ENCODE data around the gene CA4.

Gene CA4

DNA sequence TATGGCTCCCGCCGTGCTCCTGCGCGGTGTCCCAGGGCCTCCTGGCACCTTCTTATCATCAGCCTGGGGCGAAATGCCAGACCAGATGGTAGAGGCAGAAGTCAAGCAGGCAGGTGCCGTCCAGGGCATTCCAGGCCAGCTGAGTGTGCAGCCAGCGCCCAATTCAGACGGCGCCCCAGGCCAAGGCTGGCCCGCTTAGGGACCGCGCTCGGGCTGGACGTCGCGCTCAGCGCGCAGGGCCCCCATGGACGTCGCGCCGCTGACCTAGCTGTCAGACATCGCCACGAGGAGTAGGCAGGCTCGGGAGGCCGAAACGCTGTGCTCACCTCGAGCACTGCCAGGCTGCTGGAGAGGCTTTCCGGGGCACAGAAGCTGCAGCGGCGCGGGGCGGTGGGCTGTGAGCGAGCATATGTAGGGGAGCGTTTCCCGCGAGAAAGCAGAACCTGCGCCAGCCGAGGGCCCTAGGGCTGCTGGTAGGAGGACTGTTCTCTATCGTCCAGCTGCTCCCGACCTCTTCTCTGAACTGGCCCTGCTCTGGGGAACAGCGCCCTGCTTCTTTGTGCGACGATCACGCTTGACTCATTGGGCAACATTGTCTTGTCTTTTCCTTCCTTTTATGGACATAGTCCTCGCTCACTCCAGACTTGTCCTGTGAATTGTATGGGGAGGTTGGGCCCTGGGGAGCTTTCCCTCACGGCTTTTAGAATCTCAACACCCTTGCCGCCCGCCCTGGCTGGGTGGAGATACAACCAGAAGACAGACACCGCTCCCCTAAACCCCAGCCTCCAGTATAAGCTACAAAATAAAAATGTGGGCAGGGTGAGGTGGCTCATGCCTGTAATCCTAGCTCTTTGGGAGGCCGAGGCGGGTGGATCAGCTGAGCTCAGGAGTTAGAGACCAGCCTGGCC lies 8.4 kb upstream of the CA4 start:
- no peak overlapping the region for H3K4me3 ChIP-seq (ENCODE audit: low read length, poor library complexity, severe bottlenecking)
- H3K4me1 ChIP-seq (ENCODE audit: insufficient read depth, low read length, poor library complexity, severe bottlenecking), result peaks cover 11% of the 10 kb centered on the region
- H3K9ac ChIP-seq (ENCODE audit: low read depth, low read length, poor library complexity, severe bottlenecking), result no peak overlapping the region
- H3K4me2 ChIP-seq (ENCODE audit: low read depth, low read length, poor library complexity, severe bottlenecking), result no peak overlapping the region
- H3K9me2 ChIP-seq (replicated peaks; ENCODE audit: low read depth, low read length), result no peaks in the 10 kb centered on the region
- TF ChIP-seq, protein P1, sequence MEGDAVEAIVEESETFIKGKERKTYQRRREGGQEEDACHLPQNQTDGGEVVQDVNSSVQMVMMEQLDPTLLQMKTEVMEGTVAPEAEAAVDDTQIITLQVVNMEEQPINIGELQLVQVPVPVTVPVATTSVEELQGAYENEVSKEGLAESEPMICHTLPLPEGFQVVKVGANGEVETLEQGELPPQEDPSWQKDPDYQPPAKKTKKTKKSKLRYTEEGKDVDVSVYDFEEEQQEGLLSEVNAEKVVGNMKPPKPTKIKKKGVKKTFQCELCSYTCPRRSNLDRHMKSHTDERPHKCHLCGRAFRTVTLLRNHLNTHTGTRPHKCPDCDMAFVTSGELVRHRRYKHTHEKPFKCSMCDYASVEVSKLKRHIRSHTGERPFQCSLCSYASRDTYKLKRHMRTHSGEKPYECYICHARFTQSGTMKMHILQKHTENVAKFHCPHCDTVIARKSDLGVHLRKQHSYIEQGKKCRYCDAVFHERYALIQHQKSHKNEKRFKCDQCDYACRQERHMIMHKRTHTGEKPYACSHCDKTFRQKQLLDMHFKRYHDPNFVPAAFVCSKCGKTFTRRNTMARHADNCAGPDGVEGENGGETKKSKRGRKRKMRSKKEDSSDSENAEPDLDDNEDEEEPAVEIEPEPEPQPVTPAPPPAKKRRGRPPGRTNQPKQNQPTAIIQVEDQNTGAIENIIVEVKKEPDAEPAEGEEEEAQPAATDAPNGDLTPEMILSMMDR (conservative IDR thresholded peaks at IDR 0.05; ENCODE audit: low read length), result no peak
- no peak for TF ChIP-seq EZH2phosphoT487 (IDR thresholded peaks at IDR 0.05; ENCODE audit: borderline replicate concordance)
- no peaks in the 10 kb centered on the region for H4K20me1 ChIP-seq (ENCODE audit: insufficient read depth, low read length, poor library complexity, severe bottlenecking)
- no peak overlapping the region for H2AFZ ChIP-seq (ENCODE audit: low read length)
- H3K9me3 ChIP-seq (ENCODE audit: insufficient read depth, low read depth, low read length), result no peaks in the 10 kb centered on the region
- H3K36me3 ChIP-seq (ENCODE audit: insufficient read depth, low read length), result no peaks in the 10 kb centered on the region
- no peaks in the 10 kb centered on the region for H3F3A ChIP-seq (ENCODE audit: low read depth)
- H3K27me3 ChIP-seq (ENCODE audit: insufficient read depth, low read length, poor library complexity, severe bottlenecking), result no peaks in the 10 kb centered on the region
- no peaks in the 10 kb centered on the region for H3K79me2 ChIP-seq (ENCODE audit: insufficient read depth, low read length)

DNA sequence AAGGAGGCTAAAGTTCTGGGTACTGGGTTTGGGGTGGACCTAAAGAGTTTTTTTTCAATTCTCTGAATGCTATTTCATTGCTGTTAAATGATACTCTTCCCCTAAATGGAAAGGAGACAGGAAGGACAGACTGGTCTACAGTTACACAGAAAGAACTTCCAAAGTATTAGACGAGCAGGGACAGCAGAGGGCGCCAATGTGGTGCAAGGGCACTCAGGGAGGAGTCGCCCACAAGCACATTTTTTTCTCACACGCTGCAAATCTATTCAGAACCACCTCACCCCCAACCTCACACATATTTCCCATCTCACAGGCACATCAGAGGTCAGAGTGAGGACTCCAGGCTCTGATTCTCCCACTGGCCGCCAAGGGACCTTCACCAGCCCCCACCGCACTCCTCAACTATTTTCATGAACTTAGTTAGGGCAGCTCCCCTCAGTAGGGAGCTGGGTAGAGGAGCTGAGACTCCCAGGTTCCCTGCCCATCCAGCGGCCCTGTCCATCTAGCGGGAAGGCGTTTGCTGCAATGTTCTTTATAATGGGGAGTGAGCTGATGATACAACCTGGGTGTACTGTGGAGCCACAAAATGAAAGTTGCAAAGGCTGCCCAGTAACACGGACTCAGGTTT lies 6.8 kb upstream of the CA4 start:
- H4K20me1 ChIP-seq (ENCODE audit: insufficient read depth, low read length, poor library complexity, severe bottlenecking), result no peaks in the 10 kb centered on the region
- no peaks in the 10 kb centered on the region for H3K9me3 ChIP-seq (ENCODE audit: insufficient read depth, low read depth, low read length)
- H3F3A ChIP-seq (ENCODE audit: low read depth), result no peaks in the 10 kb centered on the region
- H3K4me1 ChIP-seq (ENCODE audit: insufficient read depth, low read length, poor library complexity, severe bottlenecking), result peaks cover 11% of the 10 kb centered on the region
- TF ChIP-seq EZH2phosphoT487 (IDR thresholded peaks at IDR 0.05; ENCODE audit: borderline replicate concordance), result no peak
- TF ChIP-seq, protein P1 (conservative IDR thresholded peaks at IDR 0.05; ENCODE audit: low read length), result peak; percentile 86
- H3K4me3 ChIP-seq (ENCODE audit: low read length, poor library complexity, severe bottlenecking), result peak overlapping the region; percentile 12
- no peaks in the 10 kb centered on the region for H3K9me2 ChIP-seq (replicated peaks; ENCODE audit: low read depth, low read length)
- no peaks in the 10 kb centered on the region for H3K27me3 ChIP-seq (ENCODE audit: insufficient read depth, low read length, poor library complexity, severe bottlenecking)
- H3K36me3 ChIP-seq (ENCODE audit: insufficient read depth, low read length), result no peaks in the 10 kb centered on the region
- H3K9ac ChIP-seq (ENCODE audit: low read depth, low read length, poor library complexity, severe bottlenecking), result no peak overlapping the region
- peak overlapping the region; percentile 40 for H3K4me2 ChIP-seq (ENCODE audit: low read depth, low read length, poor library complexity, severe bottlenecking)
- H3K79me2 ChIP-seq (ENCODE audit: insufficient read depth, low read length), result no peaks in the 10 kb centered on the region
- H2AFZ ChIP-seq (ENCODE audit: low read length), result peak overlapping the region; percentile 84

DNA sequence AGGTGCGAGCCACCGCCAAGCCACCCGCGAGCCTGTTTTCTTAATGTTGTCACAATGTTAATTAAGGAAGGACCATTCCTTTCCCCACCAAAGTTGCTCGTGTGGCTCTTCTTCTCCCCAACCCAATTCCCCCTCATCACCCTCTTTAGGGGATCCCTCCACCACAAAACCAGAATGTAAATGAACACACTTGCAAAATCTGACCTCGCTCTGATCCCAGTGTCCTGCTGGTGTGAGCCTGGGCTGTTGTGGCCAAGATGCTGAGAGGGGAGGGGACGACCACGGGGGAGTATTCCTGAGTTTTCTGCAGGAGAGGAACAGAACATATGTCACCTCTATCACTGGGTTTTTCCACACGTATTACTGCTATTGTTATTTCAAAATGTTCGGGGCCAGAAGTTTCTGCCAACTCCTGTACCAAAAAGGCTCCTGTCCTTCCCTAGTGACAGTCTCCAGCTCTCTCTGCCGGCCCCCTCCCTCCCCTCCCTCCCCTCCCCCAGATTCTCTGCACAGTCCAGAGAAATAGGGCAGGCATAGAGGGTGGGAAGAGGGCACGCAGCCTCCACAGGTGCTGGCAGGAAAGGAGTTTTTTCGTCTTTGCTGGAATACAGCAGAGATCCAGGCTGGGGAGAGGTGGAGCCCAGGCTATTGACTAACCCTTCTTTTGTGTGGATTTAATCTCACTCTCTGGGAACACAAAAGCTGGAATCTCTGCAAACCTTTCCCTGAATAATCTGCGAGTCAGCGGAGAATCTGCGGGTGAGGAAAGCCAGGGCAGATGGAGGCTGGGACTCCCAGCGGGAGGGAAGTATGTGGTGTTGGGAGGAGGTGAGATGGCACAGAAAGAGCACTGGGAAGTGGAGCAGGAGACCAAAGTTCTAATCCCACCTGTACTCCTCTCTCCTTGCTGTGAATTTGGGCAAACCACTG lies 4.5 kb upstream of the CA4 start:
- H3K9me3 ChIP-seq (ENCODE audit: insufficient read depth, low read depth, low read length), result no peaks in the 10 kb centered on the region
- no peaks in the 10 kb centered on the region for H4K20me1 ChIP-seq (ENCODE audit: insufficient read depth, low read length, poor library complexity, severe bottlenecking)
- no peak overlapping the region for H3K4me2 ChIP-seq (ENCODE audit: low read depth, low read length, poor library complexity, severe bottlenecking)
- no peak overlapping the region for H3K4me3 ChIP-seq (ENCODE audit: low read length, poor library complexity, severe bottlenecking)
- no peaks in the 10 kb centered on the region for H3F3A ChIP-seq (ENCODE audit: low read depth)
- no peak overlapping the region for H3K9ac ChIP-seq (ENCODE audit: low read depth, low read length, poor library complexity, severe bottlenecking)
- no peaks in the 10 kb centered on the region for H3K36me3 ChIP-seq (ENCODE audit: insufficient read depth, low read length)
- H3K4me1 ChIP-seq (ENCODE audit: insufficient read depth, low read length, poor library complexity, severe bottlenecking), result peaks cover 11% of the 10 kb centered on the region
- no peaks in the 10 kb centered on the region for H3K27me3 ChIP-seq (ENCODE audit: insufficient read depth, low read length, poor library complexity, severe bottlenecking)
- H3K79me2 ChIP-seq (ENCODE audit: insufficient read depth, low read length), result no peaks in the 10 kb centered on the region
- TF ChIP-seq, protein P1 (conservative IDR thresholded peaks at IDR 0.05; ENCODE audit: low read length), result no peak
- TF ChIP-seq EZH2phosphoT487 (IDR thresholded peaks at IDR 0.05; ENCODE audit: borderline replicate concordance), result no peak
- H2AFZ ChIP-seq (ENCODE audit: low read length), result no peak overlapping the region; the same call in 1 of the 2 replicates
- H3K9me2 ChIP-seq (replicated peaks; ENCODE audit: low read depth, low read length), result no peaks in the 10 kb centered on the region
